Measurements from ENCODE around the gene MYO3A. TPM values are rescaled to one million over a fixed set of nuclear protein-coding genes. Genes with fewer than 3 reads are reported as not detected.

Gene MYO3A
- total RNA-seq, 1 donor from 2014 or later: not detected

- peak in 2 of 3 experiments; percentile 32 to 48 for TF ChIP-seq CTCF (IDR thresholded peaks at IDR 0.05)
- Histone ChIP-seq H3K27me3 (no peaks in the 10 kb centered on the region), H3K9me3 (no peaks in the 10 kb centered on the region), H3K4me3 (peak overlapping the region; percentile 58 to 61), H3K4me1 (peaks cover 5 to 6% of the 10 kb centered on the region in 2 donors), H3K27ac (no peak overlapping the region), H3K36me3 (no peaks in the 10 kb centered on the region)
- intact Hi-C loops (cut with DNase I): no loop called here
- DNase-seq (ENCODE audit: low spot score in 2 of 2): no peak
Observed at GRCh38 chr10:25934621-25935139, 651 bp downstream of the MYO3A start.

- intact Hi-C loops (cut with DNase I): no loop called here
- Histone ChIP-seq H3K4me3 (no peak overlapping the region), H3K4me1 (peaks cover 5 to 6% of the 10 kb centered on the region in 2 donors), H3K9me3 (no peaks in the 10 kb centered on the region), H3K27ac (no peak overlapping the region), H3K27me3 (no peaks in the 10 kb centered on the region), H3K36me3 (no peaks in the 10 kb centered on the region)
- no peak for TF ChIP-seq CTCF (IDR thresholded peaks at IDR 0.05)
- no peak for DNase-seq (ENCODE audit: low spot score in 2 of 2)
Observed at GRCh38 chr10:25938405-25938804, 4.4 kb downstream of the MYO3A start.

- H3K27me3 ChIP-seq: no peaks in the 10 kb centered on the region
- no peak overlapping the region for H3K27ac ChIP-seq
- DNase-seq (ENCODE audit: low spot score in 2 of 2): no peak
- no peaks in the 10 kb centered on the region for H3K36me3 ChIP-seq
- H3K9me3 ChIP-seq: peaks cover 0 to 5% of the 10 kb centered on the region in 2 donors
- no peak overlapping the region for H3K4me3 ChIP-seq
- intact Hi-C loops (cut with DNase I): no loop called here
- H3K4me1 ChIP-seq: no peaks in the 10 kb centered on the region
- no peak for TF ChIP-seq CTCF (IDR thresholded peaks at IDR 0.05)
Observed at GRCh38 chr10:25944771-25945170, 10.7 kb downstream of the MYO3A start.

- Histone ChIP-seq H3K4me1 (no peaks in the 10 kb centered on the region), H3K36me3 (no peaks in the 10 kb centered on the region), H3K9me3 (peaks cover 0 to under 1% of the 10 kb centered on the region in 2 donors), H3K27me3 (no peaks in the 10 kb centered on the region), H3K4me3 (no peak overlapping the region), H3K27ac (no peak overlapping the region)
- DNase-seq (ENCODE audit: low spot score in 2 of 2): no peak
- no peak for TF ChIP-seq CTCF (IDR thresholded peaks at IDR 0.05)
- intact Hi-C loops (cut with DNase I): no loop called here
Observed at GRCh38 chr10:25952857-25953256, 18.8 kb downstream of the MYO3A start.

GRCh38 chr10:25954851-25955250 is 20.8 kb downstream of the MYO3A start:
- Histone ChIP-seq H3K4me1 (no peaks in the 10 kb centered on the region), H3K4me3 (no peak overlapping the region), H3K9me3 (peaks cover 0 to 7% of the 10 kb centered on the region in 2 donors), H3K36me3 (no peaks in the 10 kb centered on the region), H3K27ac (no peak overlapping the region), H3K27me3 (no peaks in the 10 kb centered on the region)
- TF ChIP-seq CTCF (IDR thresholded peaks at IDR 0.05): no peak
- intact Hi-C loops (cut with DNase I): no loop called here
- no peak for DNase-seq (ENCODE audit: low spot score in 2 of 2)
